PC-9 (cell line): Measurements from ENCODE around the gene PTH1R.

Experiments used
- EZH2 ChIP-seq: fragments of 200-600 bp; sonication (generic); IDR thresholded peaks from 2 replicates; pipeline ENCODE4 v1.8.0; 2017; ENCODE audit warnings: antibody characterized with exemption, low read depth
- TF ChIP-seq, protein P1 (sequence below): fragments of 200-600 bp; sonication (generic); conservative IDR thresholded peaks from 2 replicates; pipeline ENCODE4 v1.6.1; 2017; ENCODE audit warnings: mixed run types, antibody characterized with exemption, mild to moderate bottlenecking, moderate library complexity

DNA sequence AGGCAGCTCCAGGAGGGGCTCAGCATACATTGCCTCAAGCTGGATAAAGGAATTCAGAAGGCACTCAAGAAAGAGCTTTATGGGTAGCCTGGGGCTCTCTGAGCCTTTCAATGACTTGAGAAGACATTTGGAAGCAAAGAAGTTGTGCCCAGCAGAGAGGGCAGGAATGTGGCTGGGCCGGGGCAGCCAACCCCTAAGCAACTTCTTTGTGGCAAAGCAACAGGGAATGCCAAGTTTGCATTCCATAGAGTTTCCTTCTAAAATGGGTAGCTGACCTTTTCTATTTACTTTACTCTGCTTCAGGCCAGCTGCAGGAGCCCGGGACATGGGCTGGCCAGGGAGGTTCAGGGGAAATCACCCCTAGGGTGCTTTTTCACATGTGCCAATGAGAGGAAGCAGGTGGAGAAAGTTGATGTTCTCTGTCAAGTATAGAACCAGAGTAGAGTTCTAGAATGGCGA, 53.5 kb downstream of the PTH1R start:
- TF ChIP-seq, protein P1, sequence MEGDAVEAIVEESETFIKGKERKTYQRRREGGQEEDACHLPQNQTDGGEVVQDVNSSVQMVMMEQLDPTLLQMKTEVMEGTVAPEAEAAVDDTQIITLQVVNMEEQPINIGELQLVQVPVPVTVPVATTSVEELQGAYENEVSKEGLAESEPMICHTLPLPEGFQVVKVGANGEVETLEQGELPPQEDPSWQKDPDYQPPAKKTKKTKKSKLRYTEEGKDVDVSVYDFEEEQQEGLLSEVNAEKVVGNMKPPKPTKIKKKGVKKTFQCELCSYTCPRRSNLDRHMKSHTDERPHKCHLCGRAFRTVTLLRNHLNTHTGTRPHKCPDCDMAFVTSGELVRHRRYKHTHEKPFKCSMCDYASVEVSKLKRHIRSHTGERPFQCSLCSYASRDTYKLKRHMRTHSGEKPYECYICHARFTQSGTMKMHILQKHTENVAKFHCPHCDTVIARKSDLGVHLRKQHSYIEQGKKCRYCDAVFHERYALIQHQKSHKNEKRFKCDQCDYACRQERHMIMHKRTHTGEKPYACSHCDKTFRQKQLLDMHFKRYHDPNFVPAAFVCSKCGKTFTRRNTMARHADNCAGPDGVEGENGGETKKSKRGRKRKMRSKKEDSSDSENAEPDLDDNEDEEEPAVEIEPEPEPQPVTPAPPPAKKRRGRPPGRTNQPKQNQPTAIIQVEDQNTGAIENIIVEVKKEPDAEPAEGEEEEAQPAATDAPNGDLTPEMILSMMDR = no peak
- no peak for TF ChIP-seq EZH2
